ENCODE measurements around the gene FAF1.

DNA sequence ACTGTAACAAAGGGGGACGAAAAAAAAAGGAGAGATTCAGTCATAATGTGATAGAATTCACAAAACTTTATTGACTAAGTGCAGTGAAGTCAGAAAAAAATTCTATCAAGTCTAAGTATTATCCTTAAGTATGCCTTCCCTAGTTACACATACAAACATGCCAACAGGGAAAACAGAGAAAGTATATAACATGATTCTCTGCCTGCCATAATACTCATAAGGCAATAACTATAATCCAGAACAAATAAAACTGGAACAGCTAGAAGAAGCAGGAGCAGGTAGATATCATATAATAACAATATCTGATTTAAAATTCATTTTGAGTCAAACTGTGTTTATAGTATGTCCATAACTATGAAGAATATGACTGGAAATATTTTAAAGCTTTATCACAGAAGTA lies 184.3 kb downstream of the FAF1 start:
- TF ChIP-seq, protein P1, sequence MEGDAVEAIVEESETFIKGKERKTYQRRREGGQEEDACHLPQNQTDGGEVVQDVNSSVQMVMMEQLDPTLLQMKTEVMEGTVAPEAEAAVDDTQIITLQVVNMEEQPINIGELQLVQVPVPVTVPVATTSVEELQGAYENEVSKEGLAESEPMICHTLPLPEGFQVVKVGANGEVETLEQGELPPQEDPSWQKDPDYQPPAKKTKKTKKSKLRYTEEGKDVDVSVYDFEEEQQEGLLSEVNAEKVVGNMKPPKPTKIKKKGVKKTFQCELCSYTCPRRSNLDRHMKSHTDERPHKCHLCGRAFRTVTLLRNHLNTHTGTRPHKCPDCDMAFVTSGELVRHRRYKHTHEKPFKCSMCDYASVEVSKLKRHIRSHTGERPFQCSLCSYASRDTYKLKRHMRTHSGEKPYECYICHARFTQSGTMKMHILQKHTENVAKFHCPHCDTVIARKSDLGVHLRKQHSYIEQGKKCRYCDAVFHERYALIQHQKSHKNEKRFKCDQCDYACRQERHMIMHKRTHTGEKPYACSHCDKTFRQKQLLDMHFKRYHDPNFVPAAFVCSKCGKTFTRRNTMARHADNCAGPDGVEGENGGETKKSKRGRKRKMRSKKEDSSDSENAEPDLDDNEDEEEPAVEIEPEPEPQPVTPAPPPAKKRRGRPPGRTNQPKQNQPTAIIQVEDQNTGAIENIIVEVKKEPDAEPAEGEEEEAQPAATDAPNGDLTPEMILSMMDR (IDR thresholded peaks at IDR 0.05; ENCODE audit: low read depth, low read length, poor library complexity, severe bottlenecking), result no peak
- no peak for TF ChIP-seq EZH2phosphoT487 (IDR thresholded peaks at IDR 0.05; ENCODE audit: borderline replicate concordance, low read length)

All from DOHH2 (cell line).